NCI-H2227 treated with DMSO at 0.1 percent for 48 hours (cell line): ENCODE data around the gene E4F1.
"Not testable (repeated sequence)": the region's sequence is repeated elsewhere in the genome, so short reads cannot be mapped to it uniquely, and the experiment has no call there.

Source experiments
- DNase-seq: peaks from one replicate; lab custom pipeline; 2025; lab: John Stamatoyannopoulos, UW

The E4F1 gene

DNA sequence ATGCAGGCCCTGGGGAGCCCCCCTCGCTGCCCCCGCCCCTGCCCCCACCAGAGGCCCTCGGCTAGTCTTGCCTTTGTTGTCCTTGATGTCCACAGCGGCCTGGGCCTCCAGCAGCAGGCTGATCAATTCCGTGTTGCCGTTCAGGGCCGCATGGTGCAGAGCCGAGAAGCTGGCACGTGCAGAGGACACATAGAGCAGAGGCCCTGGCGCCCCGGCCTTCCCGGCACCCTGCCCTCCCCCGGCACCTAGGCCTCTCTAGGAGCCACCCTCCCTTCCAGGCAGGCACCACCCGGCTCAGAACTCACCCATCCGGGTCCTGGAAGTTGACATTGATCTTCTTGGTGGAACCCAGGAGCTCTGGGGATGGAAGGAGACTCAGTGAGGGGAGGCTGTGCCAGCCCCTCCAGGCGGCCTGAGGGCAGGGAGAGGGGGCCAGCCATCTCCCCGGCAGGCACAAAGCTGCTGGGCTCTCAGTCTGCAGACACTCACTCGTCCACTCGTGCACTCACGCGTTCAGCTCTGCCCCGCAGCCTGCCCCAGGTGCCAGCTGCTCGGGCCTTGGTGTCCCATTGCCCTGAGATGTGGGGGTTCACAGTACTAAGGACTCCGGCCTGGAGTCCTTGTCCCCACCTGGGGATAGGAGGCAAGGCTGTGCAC, 33.3 kb upstream of the E4F1 start:
- DNase-seq, result no peak

DNA sequence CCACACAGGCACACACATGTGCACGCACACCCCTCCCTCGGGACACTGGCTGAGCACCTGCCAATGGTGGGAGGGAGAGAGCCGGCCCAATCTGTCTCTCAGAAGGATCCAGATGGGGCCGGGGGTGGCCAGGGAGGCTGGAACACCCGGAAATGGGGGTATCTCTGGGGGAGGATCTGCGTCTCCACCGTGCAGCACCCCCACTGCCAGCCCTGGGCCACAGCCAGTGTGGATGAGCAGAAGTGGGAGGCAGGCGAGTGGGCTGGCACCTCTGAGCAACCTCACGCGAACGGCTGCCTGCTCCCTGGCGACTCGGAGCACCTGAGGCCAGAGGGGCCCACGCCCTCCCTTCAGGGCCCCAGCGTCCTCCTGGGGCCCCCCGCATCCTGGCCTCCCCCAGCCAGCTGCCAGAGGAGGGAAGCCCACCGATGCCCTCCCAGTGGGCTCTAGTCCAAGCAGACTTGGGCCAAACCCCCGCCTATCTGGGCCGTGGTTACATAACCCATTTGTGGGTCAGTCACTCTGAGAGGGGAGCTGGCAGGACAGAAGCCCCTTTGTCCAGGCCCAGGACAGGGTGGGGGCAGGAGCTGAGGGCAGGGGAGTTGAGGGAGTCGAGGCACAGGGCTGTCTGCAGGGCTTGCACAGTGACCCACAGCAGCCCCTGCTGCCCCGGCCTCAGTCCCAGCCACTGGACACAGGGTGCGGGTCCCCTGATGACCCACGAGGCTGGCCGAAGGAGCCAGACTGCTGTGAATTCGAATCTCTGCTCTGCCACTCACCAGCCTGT, 32.5 kb upstream of the E4F1 start:
- DNase-seq, result no peak

DNA sequence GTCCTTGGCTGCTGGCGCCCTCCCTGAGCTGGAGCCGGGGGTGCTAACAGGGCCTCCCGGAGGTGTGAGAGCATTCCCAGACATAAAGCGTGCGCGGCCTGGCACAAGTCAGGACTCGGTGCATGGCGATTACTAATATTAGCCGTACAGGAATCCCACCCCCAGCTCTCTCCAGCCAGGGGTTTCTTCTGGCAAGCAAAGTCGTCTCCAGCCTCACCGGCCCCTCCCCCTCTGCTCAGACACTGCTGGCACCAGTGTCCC, 32.0 kb upstream of the E4F1 start:
- no peak for DNase-seq

DNA sequence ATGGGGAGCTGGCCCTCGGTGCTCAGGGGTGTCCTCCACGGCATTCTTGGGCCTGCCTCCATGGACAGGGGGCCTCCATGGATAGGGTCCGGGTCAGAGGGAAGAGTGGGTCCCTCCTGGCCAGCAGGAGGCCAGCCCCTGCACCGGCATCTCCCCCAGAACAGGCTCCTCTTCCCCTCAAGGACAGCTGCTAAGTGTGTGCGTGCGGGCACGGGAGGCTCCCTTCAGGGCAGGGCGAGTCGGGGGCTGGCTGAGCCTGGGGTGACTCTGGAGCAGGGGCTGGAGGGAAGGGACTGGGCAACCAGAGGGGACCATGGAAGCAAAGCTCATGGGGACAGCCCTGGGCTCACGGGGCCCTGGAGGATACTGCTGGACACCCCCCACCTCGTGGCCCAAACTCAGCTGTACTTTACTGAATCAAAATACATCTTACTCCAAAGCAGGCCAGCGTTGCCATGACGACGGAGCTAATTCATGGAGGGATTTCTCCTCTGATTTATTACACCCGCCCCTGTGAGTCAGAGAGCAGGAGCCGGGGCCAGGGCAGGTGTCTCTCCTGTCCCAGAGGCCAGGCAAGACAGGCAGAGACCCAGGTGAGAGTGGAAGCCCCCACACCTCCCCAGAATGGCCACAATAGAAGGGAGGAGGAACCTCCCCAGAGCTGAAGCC, 29.1 kb upstream of the E4F1 start:
- DNase-seq, result peak; percentile 56

DNA sequence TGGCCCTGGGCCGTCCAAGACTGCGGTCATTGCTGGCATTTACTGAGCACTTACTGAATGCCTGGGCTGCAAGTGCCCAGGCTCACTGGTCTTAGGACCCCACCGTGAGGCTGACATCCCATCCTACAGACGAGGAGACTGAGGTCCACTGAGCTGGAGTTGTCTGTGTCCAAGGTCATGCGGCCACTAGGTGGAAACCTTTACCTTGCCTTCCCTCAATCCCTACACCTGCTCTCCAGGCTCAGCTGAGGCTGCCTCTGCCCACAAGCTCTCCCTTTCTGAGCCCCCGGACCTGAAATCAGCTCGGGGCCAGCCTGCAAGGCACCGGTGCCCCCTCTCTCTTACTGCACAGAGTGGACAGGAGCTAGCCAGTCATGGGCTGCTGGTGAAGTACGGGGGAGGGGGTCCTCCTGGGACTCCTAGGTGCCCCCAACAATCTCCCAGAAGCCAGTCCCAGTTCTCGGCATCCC, 28.5 kb upstream of the E4F1 start:
- no peak for DNase-seq

DNA sequence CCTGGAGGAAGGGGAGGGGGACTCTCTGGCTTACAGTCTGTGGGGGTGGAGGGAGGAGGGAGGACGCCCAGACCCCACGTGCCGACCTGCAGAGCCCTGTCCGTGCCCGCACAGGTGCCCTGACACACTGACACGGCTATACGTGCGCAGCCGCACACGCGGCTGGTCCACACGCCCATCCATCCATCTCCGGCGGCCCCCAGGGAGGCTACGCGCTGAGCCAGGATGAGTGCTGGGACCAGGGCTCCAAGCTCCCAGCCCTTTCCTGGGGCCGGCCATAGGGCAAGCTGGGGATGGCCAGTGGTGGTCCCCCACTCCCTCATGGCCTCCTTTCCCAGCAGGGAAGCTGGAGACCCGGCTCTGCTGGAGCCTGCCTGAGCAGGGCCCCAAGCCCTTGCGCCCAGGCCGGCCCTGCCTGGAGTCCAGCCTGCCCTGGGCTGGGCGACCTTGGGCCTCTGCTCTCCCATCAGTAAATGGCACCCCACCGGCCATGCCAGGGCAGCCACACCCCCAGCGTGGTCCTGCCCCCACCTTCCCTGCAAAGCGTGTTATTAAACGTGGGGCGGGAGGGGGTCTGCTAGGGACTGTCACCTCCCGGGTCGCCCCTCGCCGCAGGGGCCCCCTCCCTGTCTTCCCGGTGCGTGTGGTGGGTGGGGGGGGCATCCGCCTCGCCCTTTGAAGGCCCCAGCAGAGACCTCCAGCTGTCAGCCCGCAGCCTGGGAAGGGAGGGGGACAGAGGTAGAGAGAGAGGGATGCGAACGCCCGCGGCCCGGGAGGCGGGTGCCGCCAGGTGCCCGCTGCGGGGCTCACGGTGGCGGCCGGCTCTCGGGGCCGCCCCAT, 27.8 kb upstream of the E4F1 start:
- no peak for DNase-seq

DNA sequence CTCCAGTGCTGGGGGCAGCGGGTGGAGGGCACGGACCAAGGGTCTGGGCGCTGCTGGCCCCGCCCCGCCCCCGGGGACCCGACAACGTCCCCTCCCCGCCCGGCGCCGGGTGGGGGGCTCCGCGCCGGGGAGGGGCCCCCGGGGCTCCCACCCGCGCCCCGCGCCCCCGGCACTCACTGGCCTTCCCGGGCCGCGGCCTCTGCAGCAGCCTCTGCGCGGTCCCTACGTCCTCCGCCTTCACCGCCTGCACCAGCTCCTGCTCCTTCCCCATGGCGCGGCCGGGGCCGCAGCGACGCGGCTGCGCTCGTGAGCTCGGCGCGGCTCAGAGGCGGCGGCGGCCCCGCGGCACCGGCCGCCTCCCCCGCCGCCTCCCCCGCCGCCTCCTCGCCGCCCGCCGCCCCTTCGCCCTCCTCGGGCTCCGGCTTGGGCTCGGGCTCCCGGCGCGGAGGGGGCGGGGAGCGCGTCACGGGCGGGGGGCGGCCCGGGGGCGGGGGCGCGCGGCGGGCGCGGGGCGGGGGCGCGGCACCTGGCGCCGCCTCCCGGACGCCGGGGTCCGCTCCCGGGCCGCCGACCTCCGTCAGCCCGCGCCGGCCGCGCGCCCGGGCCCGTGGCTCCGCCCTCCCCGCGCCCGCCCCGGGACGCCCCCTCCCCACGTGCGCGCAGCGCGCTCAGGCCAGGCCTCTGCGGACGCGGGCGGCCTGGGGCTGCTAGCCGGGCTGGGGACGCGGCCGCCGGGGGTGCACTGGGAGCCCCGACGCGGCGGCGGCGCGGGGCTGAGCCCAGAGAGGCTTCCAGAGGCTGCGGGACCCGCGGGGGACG, 27.0 kb upstream of the E4F1 start, which contains the start of gene CASKIN1:
TSS of gene CASKIN1 (minus strand) at position 444 of the 819 bp plus-strand sequence. CDS start at position 271, 173 bp downstream.
- no peak for DNase-seq

DNA sequence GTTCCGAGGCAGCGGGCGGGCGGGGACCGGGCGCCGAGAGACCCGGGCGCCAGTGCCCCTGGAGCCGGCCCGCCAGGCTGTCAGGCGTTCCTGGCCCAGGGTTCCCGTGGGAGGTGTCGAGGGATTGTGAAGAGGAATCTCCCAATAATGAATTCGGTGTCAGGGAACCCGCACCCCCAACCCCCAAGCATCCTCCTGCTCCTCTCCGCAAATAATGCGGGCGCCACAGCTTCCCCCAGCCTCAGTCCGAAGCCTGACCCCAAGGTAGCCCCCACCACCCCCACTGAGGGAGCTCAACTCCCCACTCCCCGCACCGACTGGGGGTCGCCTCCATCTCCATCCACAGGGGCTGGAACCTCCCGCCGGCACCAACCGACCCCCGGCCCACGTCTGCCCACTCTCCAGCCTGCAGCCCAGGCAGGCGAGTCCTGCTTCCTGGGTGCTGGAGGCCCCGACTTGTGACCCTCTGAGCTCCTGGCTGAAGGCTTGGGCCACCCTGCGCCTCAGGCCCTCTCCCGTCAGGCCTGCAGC, 26.3 kb upstream of the E4F1 start:
- DNase-seq, result no peak

DNA sequence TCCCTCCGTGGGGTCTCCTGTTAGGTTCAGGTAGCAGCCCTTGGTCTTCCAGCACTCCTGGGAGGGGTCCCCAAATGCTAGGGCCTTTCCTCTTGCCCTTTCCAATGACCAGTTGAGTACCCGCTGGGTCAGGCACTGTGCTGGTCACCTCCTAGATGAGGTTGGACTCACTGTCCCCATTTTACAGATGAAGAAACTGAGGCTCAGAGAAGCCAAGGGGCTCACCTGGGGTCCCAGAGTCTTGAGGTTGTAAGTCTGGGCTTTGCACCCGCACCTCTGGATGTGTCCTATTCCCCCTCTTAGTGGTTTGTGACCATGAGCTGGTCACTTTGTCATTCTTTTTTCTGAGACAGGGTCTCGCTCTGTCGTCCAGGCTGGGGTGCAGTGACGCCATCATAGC, 25.6 kb upstream of the E4F1 start:
- DNase-seq, result no peak

DNA sequence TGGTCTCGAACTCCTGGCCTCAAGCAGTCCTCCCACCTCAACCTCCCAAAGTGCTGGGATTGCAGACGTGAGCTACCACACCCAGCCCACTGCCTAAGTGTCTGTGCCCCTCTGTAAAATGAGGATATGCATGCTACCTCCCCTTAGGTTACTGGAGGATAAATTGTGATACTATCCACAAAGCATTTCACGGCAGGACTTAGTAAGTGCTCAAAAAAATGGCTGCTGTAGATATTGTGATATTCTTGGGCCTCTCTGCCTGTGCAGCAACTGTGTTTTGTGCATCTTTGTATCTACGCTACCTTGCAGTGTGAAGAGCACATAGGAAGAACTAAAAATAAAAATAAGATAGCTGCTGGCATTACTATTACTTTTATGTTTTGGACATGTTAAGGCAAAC, 25.1 kb upstream of the E4F1 start:
- no peak for DNase-seq

DNA sequence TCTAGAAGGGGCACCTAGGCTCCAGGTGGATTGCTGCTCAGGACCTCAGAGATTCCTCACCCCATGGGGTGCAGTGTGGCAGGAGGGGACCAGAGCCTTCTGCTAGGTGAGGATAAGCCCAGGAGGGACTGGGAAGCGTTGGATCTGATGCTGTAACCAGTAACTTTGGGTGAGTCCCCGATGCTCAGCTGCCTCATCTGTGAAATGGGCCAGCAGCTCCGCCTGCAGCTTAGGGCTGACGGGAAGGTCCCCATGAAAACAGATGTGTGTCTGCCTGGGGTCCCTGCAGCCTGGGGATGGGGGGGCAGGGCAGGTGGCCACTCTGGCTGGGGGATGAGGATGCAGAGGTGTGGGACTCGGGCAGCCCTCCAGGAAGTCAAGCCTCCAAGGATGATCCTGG, 24.3 kb upstream of the E4F1 start:
- DNase-seq, result no peak

DNA sequence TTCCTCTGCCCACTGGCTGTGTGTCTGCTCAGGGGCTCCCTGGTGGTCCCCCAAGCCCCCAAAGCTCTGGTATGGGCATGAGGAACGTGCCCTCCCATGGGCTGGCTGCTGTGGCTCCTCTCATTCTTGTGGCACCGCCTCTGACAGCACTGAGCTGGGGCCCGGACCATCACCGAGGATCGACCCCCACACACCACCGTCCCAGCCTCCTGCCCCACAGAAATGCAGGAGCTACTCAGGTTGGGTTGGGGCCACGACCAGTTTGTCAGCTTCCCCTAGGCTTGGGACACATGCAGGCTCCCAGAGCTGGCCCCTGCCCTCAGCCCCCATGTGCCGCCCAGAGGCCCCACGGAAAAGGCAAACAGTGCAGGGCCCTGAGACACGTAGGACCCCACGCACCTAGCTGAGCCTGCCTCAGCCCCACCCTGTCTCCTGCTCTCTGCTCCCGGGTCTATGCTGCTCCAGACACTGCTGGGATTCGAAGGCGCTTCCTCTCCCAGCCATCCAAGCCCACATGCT, 23.7 kb upstream of the E4F1 start:
- DNase-seq, result no peak

DNA sequence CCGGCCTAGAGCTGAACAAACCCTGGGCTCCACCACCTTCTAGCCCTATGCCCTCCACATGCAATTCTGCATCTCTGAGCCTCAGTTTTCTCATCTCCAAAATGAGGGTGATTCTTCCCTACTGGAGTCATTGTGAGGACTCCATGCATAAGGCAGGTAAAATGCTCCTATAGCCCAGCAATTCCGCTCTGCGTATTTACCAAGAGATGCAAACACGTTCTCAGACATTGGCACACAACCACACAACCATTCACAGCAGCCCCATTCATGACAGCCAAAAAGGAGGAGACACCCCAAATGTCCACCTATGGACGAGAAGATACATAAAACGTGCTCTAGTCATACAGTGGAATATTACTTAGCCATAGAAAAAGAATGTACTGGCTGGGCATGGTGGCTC, 23.1 kb upstream of the E4F1 start:
- no peak for DNase-seq

DNA sequence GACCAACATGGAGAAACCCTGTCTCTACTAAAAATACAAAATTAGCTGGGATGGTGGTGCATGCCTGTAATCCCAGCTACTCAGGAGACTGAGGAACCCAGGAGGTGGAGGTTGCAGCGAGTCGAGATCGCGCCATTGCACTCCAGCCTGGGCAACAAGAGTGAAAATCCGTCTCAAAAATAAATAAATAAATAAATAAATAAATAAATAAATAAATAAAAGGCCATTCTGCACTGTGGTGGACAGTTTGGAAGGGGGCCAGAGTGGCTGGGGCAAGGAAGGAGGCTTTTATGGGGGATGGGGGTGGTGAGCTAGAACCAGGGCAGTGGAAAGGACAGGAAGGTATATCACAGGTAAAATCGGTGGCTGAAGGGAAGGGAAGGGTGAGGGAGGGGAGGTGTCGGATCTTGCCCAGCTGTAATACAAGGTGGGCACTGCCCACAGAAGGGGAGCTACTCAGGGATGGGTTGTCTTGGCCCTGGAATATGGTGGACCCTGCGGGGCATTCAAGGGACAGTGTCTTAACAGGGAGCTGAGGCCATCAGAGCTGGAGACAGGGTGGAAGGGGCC, 20.2 kb upstream of the E4F1 start:
- DNase-seq, result not testable (repeated sequence)

DNA sequence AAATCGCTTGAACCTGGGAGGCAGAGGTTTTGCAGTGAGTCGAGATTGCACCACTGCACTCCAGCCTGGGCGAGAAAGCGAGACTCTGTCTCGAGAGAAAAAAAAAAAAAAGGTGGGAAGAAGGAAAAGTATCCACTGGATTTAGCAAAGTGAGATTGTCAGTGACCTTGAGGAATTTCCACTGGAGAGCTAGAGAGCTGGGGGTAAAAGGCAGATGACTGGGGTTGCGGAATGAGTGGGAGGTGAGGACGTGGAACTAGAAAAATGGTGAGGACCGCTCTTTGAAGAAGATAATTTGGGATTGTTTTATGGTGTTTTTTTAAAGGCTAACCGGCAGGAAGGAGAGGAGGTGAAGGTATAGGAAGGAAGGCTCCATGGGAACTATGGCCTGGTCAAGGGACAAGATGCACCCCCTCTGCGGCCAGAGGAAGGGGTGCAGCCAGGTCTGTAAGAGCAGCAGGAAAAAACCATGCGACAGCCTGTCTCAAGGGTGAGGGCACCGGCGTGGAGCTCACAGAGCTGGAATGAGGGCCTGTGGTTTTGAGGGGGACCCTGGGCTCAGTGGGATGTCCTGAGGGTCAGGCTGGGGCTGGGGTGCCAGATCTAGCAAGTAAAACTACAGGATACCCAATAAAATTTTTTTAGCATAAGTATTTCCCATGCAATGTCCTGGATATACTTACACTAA, 18.8 kb upstream of the E4F1 start:
- no peak for DNase-seq

DNA sequence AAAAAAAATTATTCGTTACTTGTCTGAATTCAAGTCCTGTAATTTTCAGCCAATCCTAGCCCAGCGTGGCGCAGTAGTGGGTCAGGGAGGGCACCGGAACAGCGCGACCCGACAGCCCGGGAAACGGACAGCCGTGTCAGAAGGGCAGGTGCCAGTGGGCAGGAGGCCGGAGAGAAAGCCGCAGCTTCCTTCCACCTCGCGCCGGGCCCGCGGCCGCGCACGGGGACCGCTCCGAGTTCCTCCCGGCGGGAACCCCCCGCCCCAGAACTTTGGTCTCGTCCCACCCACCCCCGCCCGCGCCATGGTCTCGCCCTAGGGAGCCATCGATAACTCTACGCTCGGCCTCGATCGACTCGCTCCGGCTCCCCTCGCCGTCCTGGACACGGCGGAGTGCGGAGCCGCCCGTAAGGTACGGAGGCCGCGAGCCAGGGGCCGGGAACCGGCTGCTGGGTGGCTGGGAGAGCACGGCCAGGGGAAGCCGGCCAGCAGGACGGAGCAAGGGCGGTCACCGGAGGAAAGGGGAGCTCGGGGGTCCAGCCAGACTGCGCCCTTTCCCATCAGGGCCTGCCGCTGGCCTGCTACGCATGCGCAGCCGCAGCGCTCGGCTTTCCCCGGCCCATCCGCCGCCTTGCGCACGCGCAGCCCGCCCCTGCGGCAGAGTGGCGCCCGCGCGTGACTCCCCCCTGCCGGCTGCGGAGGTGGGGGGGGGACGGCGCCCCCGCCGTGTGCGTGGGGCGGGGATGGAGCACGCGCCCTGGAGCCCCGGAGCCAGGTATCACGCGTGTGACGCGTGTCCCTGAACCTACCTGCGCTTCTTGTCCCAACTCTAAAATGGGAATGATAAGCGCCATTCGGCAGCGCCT, 18.1 kb upstream of the E4F1 start, which contains the start of gene MLST8:
TSS of gene MLST8 (plus strand) at position 351 of the 863 bp plus-strand sequence. CDS start 632 bp downstream, outside the sequence.
- peak; percentile 87 for DNase-seq

DNA sequence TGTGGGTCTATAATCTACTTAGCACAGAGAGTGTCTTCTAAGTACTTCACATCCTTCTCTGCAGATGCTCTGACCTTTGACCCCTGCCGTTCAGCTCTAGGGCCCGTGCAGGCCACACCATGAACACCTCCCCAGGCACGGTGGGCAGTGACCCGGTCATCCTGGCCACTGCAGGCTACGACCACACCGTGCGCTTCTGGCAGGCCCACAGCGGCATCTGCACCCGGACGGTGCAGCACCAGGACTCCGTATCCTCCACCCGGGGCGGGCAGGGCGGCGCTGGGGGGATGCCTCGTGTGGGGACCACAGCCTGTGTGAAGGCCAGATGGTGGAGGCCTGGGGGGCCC, 17.5 kb upstream of the E4F1 start:
- DNase-seq, result no peak

DNA sequence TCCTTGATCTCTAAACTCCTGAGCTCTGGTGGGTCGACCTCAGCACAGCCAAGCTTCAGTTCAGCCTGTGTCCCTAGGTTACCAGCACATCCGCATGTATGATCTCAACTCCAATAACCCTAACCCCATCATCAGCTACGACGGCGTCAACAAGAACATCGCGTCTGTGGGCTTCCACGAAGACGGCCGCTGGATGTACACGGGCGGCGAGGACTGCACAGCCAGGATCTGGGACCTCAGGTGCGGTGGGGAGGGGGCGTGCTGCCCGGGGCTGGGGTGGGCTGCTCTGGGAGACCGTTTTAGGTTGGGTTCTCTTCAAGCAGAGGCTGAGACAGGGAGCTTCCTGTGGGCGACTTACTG, 17.0 kb upstream of the E4F1 start:
- no peak for DNase-seq

DNA sequence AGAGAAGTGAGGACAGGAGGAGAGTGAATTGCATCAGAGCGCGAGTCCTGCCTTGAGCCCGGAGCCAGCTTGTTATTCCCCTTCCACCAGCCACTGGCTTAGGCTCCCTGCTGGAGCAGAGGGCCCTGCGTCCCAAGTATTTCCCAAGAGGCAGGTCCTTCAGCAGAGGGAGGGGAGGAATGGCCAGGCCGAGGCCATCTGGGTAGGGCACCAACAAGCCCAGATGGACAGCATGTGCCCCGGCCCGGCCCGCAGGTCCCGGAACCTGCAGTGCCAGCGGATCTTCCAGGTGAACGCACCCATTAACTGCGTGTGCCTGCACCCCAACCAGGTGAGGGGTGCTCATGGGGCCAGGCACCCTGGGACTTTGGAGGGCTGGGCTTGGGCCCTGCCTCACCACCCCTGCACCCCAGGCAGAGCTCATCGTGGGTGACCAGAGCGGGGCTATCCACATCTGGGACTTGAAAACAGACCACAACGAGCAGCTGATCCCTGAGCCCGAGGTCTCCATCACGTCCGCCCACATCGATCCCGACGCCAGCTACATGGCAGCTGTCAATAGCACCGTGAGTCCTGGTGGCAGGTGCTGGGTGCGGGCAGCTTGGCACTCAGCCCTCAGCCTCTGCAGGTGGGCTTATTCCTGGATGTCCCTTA, 16.5 kb upstream of the E4F1 start:
- no peak for DNase-seq
